IPS DF 6.9 (cell line): ENCODE measurements around the gene ACR.

Source experiments
- DNase-seq: peaks from one replicate; pipeline ENCODE4 v3.0.0-alpha.2; 2013; ENCODE audit warnings: low read depth, low spot score
- H3K27ac ChIP-seq: one replicate; pipeline ENCODE4 v1.5.1; 2013; ENCODE audit warnings: low read length, control low read depth
- H3K27me3 ChIP-seq: 2 replicates; pipeline ENCODE4 v1.6.1; 2013; ENCODE audit warnings: mild to moderate bottlenecking, low read length; ENCODE audit not compliant: control insufficient read depth, insufficient read depth
- H3K36me3 ChIP-seq: 2 replicates; pipeline ENCODE4 v1.6.1; 2013; ENCODE audit warnings: low read length; ENCODE audit not compliant: control insufficient read depth, insufficient read depth
- H3K4me1 ChIP-seq: 2 replicates; pipeline ENCODE4 v1.6.1; 2013; ENCODE audit warnings: low read length; ENCODE audit not compliant: control insufficient read depth, insufficient read depth
- H3K4me3 ChIP-seq: 2 replicates; pipeline ENCODE4 v1.5.1; 2013; ENCODE audit warnings: mild to moderate bottlenecking, low read length
- H3K9me3 ChIP-seq: 2 replicates; pipeline ENCODE4 v1.6.1; 2013; ENCODE audit warnings: low read length, inconsistent platforms; ENCODE audit not compliant: control insufficient read depth, insufficient read depth
- WGBS: extraction: QIAGEN DNeasy Blood & Tissue Kit; methylation state at CpG from one replicate; pipeline ENCODE4 v1.1.7; 2013; ENCODE audit warnings: mixed read lengths, missing lambda C conversion rate; ENCODE audit not compliant: insufficient read length, insufficient coverage; 5-methylcytosine and 5-hydroxymethylcytosine counted together

Gene ACR

GRCh38 chr22:50737728-50738648 lies at the start of gene ACR:
ACR (plus strand) TSS chr22:50738204; CDS start chr22:50738236, 32 bp downstream.
- Histone ChIP-seq H3K27ac (no peak within 1 kb of the TSS), H3K4me3 (no peak within 1 kb of the TSS), H3K36me3 (no peaks in the 10 kb centered on the region), H3K9me3 (no peaks in the 10 kb centered on the region), H3K27me3 (peaks cover 2% of the 10 kb centered on the region; the same call in 1 of the 2 replicates), H3K4me1 (no peaks in the 10 kb centered on the region)
- WGBS = no CpG with 5 or more reads among the region's 13 CpGs
- no peak for DNase-seq

GRCh38 chr22:50688448-50688847 lies 49.6 kb upstream of the ACR start:
- H3K4me1 ChIP-seq = no peaks in the 10 kb centered on the region
- H3K36me3 ChIP-seq = no peaks in the 10 kb centered on the region
- H3K27me3 ChIP-seq = no peaks in the 10 kb centered on the region
- no CpG with 5 or more reads among the region's 5 CpGs for WGBS
- no peak for DNase-seq
- H3K27ac ChIP-seq = no peak overlapping the region
- H3K4me3 ChIP-seq = no peak overlapping the region
- no peaks in the 10 kb centered on the region for H3K9me3 ChIP-seq

- Histone ChIP-seq H3K9me3 (no peaks in the 10 kb centered on the region), H3K36me3 (no peaks in the 10 kb centered on the region), H3K27ac (no peak overlapping the region), H3K4me3 (no peak overlapping the region), H3K4me1 (no peaks in the 10 kb centered on the region), H3K27me3 (no peaks in the 10 kb centered on the region)
- DNase-seq = no peak
- WGBS = no CpG with 5 or more reads among the region's 2 CpGs
Measured at GRCh38 chr22:50691521-50691920, 46.5 kb upstream of the ACR start.

GRCh38 chr22:50693462-50693861 lies 44.5 kb upstream of the ACR start:
- Histone ChIP-seq H3K4me3 (no peak overlapping the region), H3K27me3 (peaks cover 5% of the 10 kb centered on the region), H3K4me1 (no peaks in the 10 kb centered on the region), H3K27ac (no peak overlapping the region), H3K9me3 (no peaks in the 10 kb centered on the region), H3K36me3 (no peaks in the 10 kb centered on the region)
- no peak for DNase-seq
- WGBS = no CpG with 5 or more reads among the region's 6 CpGs

- H3K27me3 ChIP-seq = peaks cover 5% of the 10 kb centered on the region
- H3K4me1 ChIP-seq = no peaks in the 10 kb centered on the region
- H3K36me3 ChIP-seq = no peaks in the 10 kb centered on the region
- no peak overlapping the region for H3K27ac ChIP-seq
- no peak overlapping the region for H3K4me3 ChIP-seq
- DNase-seq = no peak
- no CpG with 5 or more reads among the region's 3 CpGs for WGBS
- H3K9me3 ChIP-seq = no peaks in the 10 kb centered on the region
Measured at GRCh38 chr22:50694099-50694605, 43.9 kb upstream of the ACR start.

GRCh38 chr22:50694766-50695420 lies 43.1 kb upstream of the ACR start:
- H3K4me3 ChIP-seq = no peak overlapping the region
- H3K27ac ChIP-seq = no peak overlapping the region
- no peaks in the 10 kb centered on the region for H3K9me3 ChIP-seq
- no peak for DNase-seq
- no CpG with 5 or more reads among the region's 18 CpGs for WGBS
- peaks cover 5% of the 10 kb centered on the region for H3K27me3 ChIP-seq
- H3K4me1 ChIP-seq = no peaks in the 10 kb centered on the region
- H3K36me3 ChIP-seq = no peaks in the 10 kb centered on the region

- no CpG with 5 or more reads among the region's 18 CpGs for WGBS
- no peak for DNase-seq
Measured at GRCh38 chr22:50695421-50696250, 42.4 kb upstream of the ACR start.

GRCh38 chr22:50696251-50696798 lies 41.7 kb upstream of the ACR start:
- H3K4me3 ChIP-seq = no peak overlapping the region

More at GRCh38 chr22:50695421-50696250, 42.4 kb upstream of the ACR start:
- Histone ChIP-seq H3K4me3 (no peak overlapping the region), H3K27me3 (peaks cover 5% of the 10 kb centered on the region), H3K9me3 (no peaks in the 10 kb centered on the region), H3K27ac (no peak overlapping the region), H3K4me1 (no peaks in the 10 kb centered on the region), H3K36me3 (no peaks in the 10 kb centered on the region)

GRCh38 chr22:50696799-50697561 lies 41.0 kb upstream of the ACR start:
- H3K9me3 ChIP-seq = no peaks in the 10 kb centered on the region
- H3K27me3 ChIP-seq = peaks cover 5% of the 10 kb centered on the region
- peak overlapping the region; percentile 35; the same call in 1 of the 2 replicates for H3K4me3 ChIP-seq
- no peaks in the 10 kb centered on the region for H3K4me1 ChIP-seq
- DNase-seq = no peak
- WGBS = no CpG with 5 or more reads among the region's 58 CpGs
- no peaks in the 10 kb centered on the region for H3K36me3 ChIP-seq
- no peak overlapping the region for H3K27ac ChIP-seq

More at GRCh38 chr22:50696251-50696798, 41.7 kb upstream of the ACR start:
- DNase-seq = no peak
- Histone ChIP-seq H3K9me3 (no peaks in the 10 kb centered on the region), H3K36me3 (no peaks in the 10 kb centered on the region), H3K27ac (no peak overlapping the region), H3K4me1 (no peaks in the 10 kb centered on the region), H3K27me3 (peaks cover 5% of the 10 kb centered on the region)
- WGBS = no CpG with 5 or more reads among the region's 21 CpGs
